ENCODE results near the gene ZNF672.
A peak's percentile ranks its signal among the peaks of the same experiment; 100 is the strongest.
"Not testable (repeated sequence)": the region's sequence is repeated elsewhere in the genome, so short reads cannot be mapped to it uniquely, and the experiment has no call there.

ZNF672 gene

DNA sequence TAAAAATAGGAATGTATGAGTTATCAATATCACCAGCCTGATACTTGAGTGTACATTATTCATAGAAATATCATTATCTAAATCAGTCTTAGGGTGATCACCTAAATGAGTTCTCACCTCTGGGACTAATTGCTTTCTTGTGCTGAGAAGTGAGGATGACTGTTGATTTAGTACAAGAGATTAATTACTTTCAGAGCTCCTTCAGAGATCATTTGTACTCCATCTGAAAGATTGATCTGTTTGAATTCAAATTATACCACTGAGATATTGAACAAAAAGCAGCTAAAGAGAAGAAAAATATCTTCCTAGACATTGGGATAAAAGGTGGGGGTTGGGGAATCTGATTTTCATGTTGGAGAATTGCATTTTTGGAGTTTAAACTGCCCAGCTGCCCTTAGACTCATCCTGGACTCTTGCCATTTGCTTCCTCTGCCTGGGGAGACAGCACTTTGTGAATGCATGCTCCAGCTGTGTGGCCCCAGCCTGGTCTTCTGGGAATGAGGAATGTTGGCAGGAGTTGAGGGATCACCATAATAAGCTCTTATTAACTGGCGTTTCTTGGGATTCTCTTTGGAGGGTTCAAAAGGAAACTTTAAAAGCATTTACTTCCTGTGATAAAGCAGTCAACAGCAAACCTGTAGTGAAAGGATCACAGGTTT lies 48.3 kb downstream of the ZNF672 start:
- Histone ChIP-seq H3K79me1 (ENCODE audit: low read depth, low read length) (no peaks in the 10 kb centered on the region), H3K4me3 (ENCODE audit: low read length in 2 of 2) (no peak overlapping the region), H3K9ac (ENCODE audit: low read depth, low read length, poor library complexity) (no peak overlapping the region), H2BK5ac (ENCODE audit: low read length) (no peak overlapping the region), H2BK12ac (ENCODE audit: low read length) (no peak overlapping the region), H3K27ac (replicated peaks; ENCODE audit: low read length) (peak overlapping the region; percentile 1), H3K4me2 (ENCODE audit: insufficient read depth, low read length, poor library complexity, severe bottlenecking) (no peak overlapping the region), H4K91ac (ENCODE audit: low read depth, low read length, poor library complexity) (no peak overlapping the region), H2AFZ (ENCODE audit: low read length) (peak overlapping the region; percentile 66), H3K14ac (ENCODE audit: low read length) (no peak overlapping the region), H3K4me1 (ENCODE audit: control insufficient read depth in 2 of 2, insufficient read depth in 1 of 2, low read depth in 1 of 2, low read length in 2 of 2) (peaks cover 1 to 5% of the 10 kb centered on the region in 2 donors), H3K27me3 (ENCODE audit: control insufficient read depth in 3 of 3, insufficient read depth in 3 of 3, low read depth in 1 of 3, low read length in 3 of 3) (no peaks in the 10 kb centered on the region), H3K4ac (ENCODE audit: low read length) (no peak overlapping the region), H2BK15ac (ENCODE audit: low read length) (no peak overlapping the region), H3K18ac (ENCODE audit: low read length) (no peak overlapping the region), H3K9me3 (replicated peaks in 1 of 2; ENCODE audit: control insufficient read depth in 2 of 2, insufficient read depth in 1 of 2, low read depth in 1 of 2, low read length in 2 of 2) (no peaks in the 10 kb centered on the region), H2AK5ac (ENCODE audit: low read depth, low read length) (no peak overlapping the region), H3K36me3 (replicated peaks in 1 of 2; ENCODE audit: control insufficient read depth in 2 of 2, insufficient read depth in 2 of 2, low read length in 2 of 2) (no peaks in the 10 kb centered on the region), H2BK120ac (ENCODE audit: low read depth, low read length) (no peak overlapping the region), H4K8ac (ENCODE audit: low read depth, low read length) (no peak overlapping the region), H3K23ac (ENCODE audit: low read depth, low read length, poor library complexity) (no peak overlapping the region)
- WGBS, 2 donors (ENCODE audit: extremely low coverage in 2 of 2, insufficient read length in 2 of 2, insufficient replicate concordance in 1 of 2): no CpG with 5 or more reads among the region's 1 CpG
- DNase-seq (ENCODE audit: low spot score): no peak

DNA sequence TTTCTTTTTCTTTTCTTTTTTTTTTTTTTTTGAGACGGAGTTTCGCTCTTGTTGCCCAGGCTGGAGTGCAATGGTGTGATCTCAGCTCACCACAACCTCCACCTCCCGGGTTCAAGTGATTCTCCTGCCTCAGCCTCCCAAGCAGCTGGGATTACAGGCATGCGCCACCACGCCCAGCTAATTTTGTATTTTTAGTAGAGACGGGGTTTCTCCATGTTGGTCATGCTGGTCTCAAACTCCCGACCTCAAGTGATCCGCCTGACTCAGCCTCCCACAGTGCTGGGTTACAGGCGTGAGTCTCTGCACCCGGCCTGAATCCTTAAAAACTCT lies 51.9 kb downstream of the ZNF672 start:
- not testable (repeated sequence) for H3K4me3 ChIP-seq (ENCODE audit: low read length in 2 of 2); H3K27ac ChIP-seq (replicated peaks; ENCODE audit: low read length); H4K8ac ChIP-seq (ENCODE audit: low read depth, low read length); H3K79me1 ChIP-seq (ENCODE audit: low read depth, low read length); H3K9ac ChIP-seq (ENCODE audit: low read depth, low read length, poor library complexity); H3K23ac ChIP-seq (ENCODE audit: low read depth, low read length, poor library complexity); H3K14ac ChIP-seq (ENCODE audit: low read length); H2AK5ac ChIP-seq (ENCODE audit: low read depth, low read length); DNase-seq (ENCODE audit: low spot score); H3K4me1 ChIP-seq (ENCODE audit: control insufficient read depth in 2 of 2, insufficient read depth in 1 of 2, low read depth in 1 of 2, low read length in 2 of 2); H3K18ac ChIP-seq (ENCODE audit: low read length); H4K91ac ChIP-seq (ENCODE audit: low read depth, low read length, poor library complexity); H2BK120ac ChIP-seq (ENCODE audit: low read depth, low read length); H3K36me3 ChIP-seq (replicated peaks in 1 of 2; ENCODE audit: control insufficient read depth in 2 of 2, insufficient read depth in 2 of 2, low read length in 2 of 2); H3K4me2 ChIP-seq (ENCODE audit: insufficient read depth, low read length, poor library complexity, severe bottlenecking); H2BK15ac ChIP-seq (ENCODE audit: low read length); H3K4ac ChIP-seq (ENCODE audit: low read length); H3K27me3 ChIP-seq (ENCODE audit: control insufficient read depth in 3 of 3, insufficient read depth in 3 of 3, low read depth in 1 of 3, low read length in 3 of 3); H2BK12ac ChIP-seq (ENCODE audit: low read length); H3K9me3 ChIP-seq (replicated peaks in 1 of 2; ENCODE audit: control insufficient read depth in 2 of 2, insufficient read depth in 1 of 2, low read depth in 1 of 2, low read length in 2 of 2); H2BK5ac ChIP-seq (ENCODE audit: low read length); H2AFZ ChIP-seq (ENCODE audit: low read length)
- WGBS, 2 donors (ENCODE audit: extremely low coverage in 2 of 2, insufficient read length in 2 of 2, insufficient replicate concordance in 1 of 2): no CpG with 5 or more reads among the region's 10 CpGs

- no peak overlapping the region for H2BK120ac ChIP-seq (ENCODE audit: low read depth, low read length)
- no peak overlapping the region for H4K8ac ChIP-seq (ENCODE audit: low read depth, low read length)
These were observed 52.8 kb downstream of the ZNF672 start for GRCh38 chr1:248890549-248891498.

GRCh38 chr1:248891758-248892157 lies 53.7 kb downstream of the ZNF672 start:
- Histone ChIP-seq H3K79me1 (ENCODE audit: low read depth, low read length) (no peaks in the 10 kb centered on the region), H2AK5ac (ENCODE audit: low read depth, low read length) (no peak overlapping the region), H3K4me3 (ENCODE audit: low read length in 2 of 2) (no peak overlapping the region), H3K4ac (ENCODE audit: low read length) (no peak overlapping the region), H3K4me2 (ENCODE audit: insufficient read depth, low read length, poor library complexity, severe bottlenecking) (no peak overlapping the region), H2BK120ac (ENCODE audit: low read depth, low read length) (no peak overlapping the region), H3K4me1 (ENCODE audit: control insufficient read depth in 2 of 2, insufficient read depth in 1 of 2, low read depth in 1 of 2, low read length in 2 of 2) (peaks cover under 1 to 1% of the 10 kb centered on the region in 2 donors), H3K14ac (ENCODE audit: low read length) (no peak overlapping the region), H2BK5ac (ENCODE audit: low read length) (no peak overlapping the region), H2BK15ac (ENCODE audit: low read length) (no peak overlapping the region), H3K23ac (ENCODE audit: low read depth, low read length, poor library complexity) (no peak overlapping the region), H3K9me3 (replicated peaks in 1 of 2; ENCODE audit: control insufficient read depth in 2 of 2, insufficient read depth in 1 of 2, low read depth in 1 of 2, low read length in 2 of 2) (no peaks in the 10 kb centered on the region), H3K27me3 (ENCODE audit: control insufficient read depth in 3 of 3, insufficient read depth in 3 of 3, low read depth in 1 of 3, low read length in 3 of 3) (peaks cover 0 to 4% (median 0%) of the 10 kb centered on the region in 3 experiments), H3K36me3 (replicated peaks in 1 of 2; ENCODE audit: control insufficient read depth in 2 of 2, insufficient read depth in 2 of 2, low read length in 2 of 2) (no peaks in the 10 kb centered on the region), H3K9ac (ENCODE audit: low read depth, low read length, poor library complexity) (no peak overlapping the region), H3K18ac (ENCODE audit: low read length) (no peak overlapping the region), H2BK12ac (ENCODE audit: low read length) (no peak overlapping the region), H4K91ac (ENCODE audit: low read depth, low read length, poor library complexity) (no peak overlapping the region), H4K8ac (ENCODE audit: low read depth, low read length) (no peak overlapping the region), H2AFZ (ENCODE audit: low read length) (no peak overlapping the region), H3K27ac (replicated peaks; ENCODE audit: low read length) (no peak overlapping the region)
- DNase-seq (ENCODE audit: low spot score): no peak
- whole genome bisulfite sequencing, 2 donors (ENCODE audit: extremely low coverage in 2 of 2, insufficient read length in 2 of 2, insufficient replicate concordance in 1 of 2): no CpG with 5 or more reads among the region's 2 CpGs

More at GRCh38 chr1:248890549-248891498, 52.8 kb downstream of the ZNF672 start:
- peak overlapping the region in 1 of 2 donors; percentile 70 for H3K4me3 ChIP-seq (ENCODE audit: low read length in 2 of 2)
- DNase-seq (ENCODE audit: low spot score): no peak
- H3K27me3 ChIP-seq (ENCODE audit: control insufficient read depth in 3 of 3, insufficient read depth in 3 of 3, low read depth in 1 of 3, low read length in 3 of 3): no peaks in the 10 kb centered on the region
- H3K9me3 ChIP-seq (replicated peaks in 1 of 2; ENCODE audit: control insufficient read depth in 2 of 2, insufficient read depth in 1 of 2, low read depth in 1 of 2, low read length in 2 of 2): no peaks in the 10 kb centered on the region
- H2BK12ac ChIP-seq (ENCODE audit: low read length): peak overlapping the region; percentile 76
- no peak overlapping the region for H3K9ac ChIP-seq (ENCODE audit: low read depth, low read length, poor library complexity)
- no peak overlapping the region for H2BK5ac ChIP-seq (ENCODE audit: low read length)
- H3K14ac ChIP-seq (ENCODE audit: low read length): peak overlapping the region; percentile 91
- peaks cover 1 to 5% of the 10 kb centered on the region in 2 donors for H3K4me1 ChIP-seq (ENCODE audit: control insufficient read depth in 2 of 2, insufficient read depth in 1 of 2, low read depth in 1 of 2, low read length in 2 of 2)
- H4K91ac ChIP-seq (ENCODE audit: low read depth, low read length, poor library complexity): peak overlapping the region; percentile 83
- H3K4ac ChIP-seq (ENCODE audit: low read length): no peak overlapping the region
- peak overlapping the region; percentile 70 for H3K18ac ChIP-seq (ENCODE audit: low read length)
- no peak overlapping the region for H3K27ac ChIP-seq (replicated peaks; ENCODE audit: low read length)
- H3K4me2 ChIP-seq (ENCODE audit: insufficient read depth, low read length, poor library complexity, severe bottlenecking): no peak overlapping the region
- peak overlapping the region; percentile 35 for H2AK5ac ChIP-seq (ENCODE audit: low read depth, low read length)
- peak overlapping the region; percentile 56 for H3K23ac ChIP-seq (ENCODE audit: low read depth, low read length, poor library complexity)
- H2AFZ ChIP-seq (ENCODE audit: low read length): no peak overlapping the region
- H3K36me3 ChIP-seq (replicated peaks in 1 of 2; ENCODE audit: control insufficient read depth in 2 of 2, insufficient read depth in 2 of 2, low read length in 2 of 2): no peaks in the 10 kb centered on the region
- WGBS, 2 donors (ENCODE audit: extremely low coverage in 2 of 2, insufficient read length in 2 of 2, insufficient replicate concordance in 1 of 2): 100% methylated on average over 5 of the region's 9 CpGs; no CpG with 5 or more reads in 1 of the 2 donors
- no peaks in the 10 kb centered on the region for H3K79me1 ChIP-seq (ENCODE audit: low read depth, low read length)
- peak overlapping the region; percentile 27 for H2BK15ac ChIP-seq (ENCODE audit: low read length)

Data from neuronal stem cell (in vitro differentiated cells).